ENCODE results near the gene PPP2R2D.

The PPP2R2D gene

GRCh38 chr10:131960631-131961046 lies 59.8 kb downstream of the PPP2R2D start:
- TF ChIP-seq POLR2A (IDR thresholded peaks at IDR 0.05; ENCODE audit: low read length) (no peak), GATA1 (IDR thresholded peaks at IDR 0.05; ENCODE audit: low read depth, low read length) (no peak)
- no peak for DNase-seq

- no peak for DNase-seq
- TF ChIP-seq GATA1 (IDR thresholded peaks at IDR 0.05; ENCODE audit: low read depth, low read length), result no peak
Observed at GRCh38 chr10:131961047-131961776, 60.4 kb downstream of the PPP2R2D start.

GRCh38 chr10:131961777-131962662 lies 61.2 kb downstream of the PPP2R2D start:
- TF ChIP-seq GATA1 (IDR thresholded peaks at IDR 0.05; ENCODE audit: low read depth, low read length) (no peak), POLR2A (IDR thresholded peaks at IDR 0.05; ENCODE audit: low read length) (no peak)
- no peak for DNase-seq

- TF ChIP-seq GATA1 (IDR thresholded peaks at IDR 0.05; ENCODE audit: low read depth, low read length) (no peak), POLR2A (IDR thresholded peaks at IDR 0.05; ENCODE audit: low read length) (no peak)
- DNase-seq, result no peak
Observed at GRCh38 chr10:131963350-131963749, 62.5 kb downstream of the PPP2R2D start.

GRCh38 chr10:131963811-131964210 lies 63.0 kb downstream of the PPP2R2D start:
- no peak for DNase-seq
- TF ChIP-seq POLR2A (IDR thresholded peaks at IDR 0.05; ENCODE audit: low read length) (no peak), GATA1 (IDR thresholded peaks at IDR 0.05; ENCODE audit: low read depth, low read length) (no peak)

GRCh38 chr10:131964298-131964697 lies 63.5 kb downstream of the PPP2R2D start:
- no peak for DNase-seq

GRCh38 chr10:131968949-131969348 lies 68.1 kb downstream of the PPP2R2D start:
- no peak for TF ChIP-seq POLR2A (IDR thresholded peaks at IDR 0.05; ENCODE audit: low read length)
- no peak for TF ChIP-seq GATA1 (IDR thresholded peaks at IDR 0.05; ENCODE audit: low read depth, low read length)
- no peak for DNase-seq

More at GRCh38 chr10:131964298-131964697, 63.5 kb downstream of the PPP2R2D start:
- TF ChIP-seq GATA1 (IDR thresholded peaks at IDR 0.05; ENCODE audit: low read depth, low read length) (no peak), POLR2A (IDR thresholded peaks at IDR 0.05; ENCODE audit: low read length) (no peak)

GRCh38 chr10:131970946-131971345 lies 70.1 kb downstream of the PPP2R2D start:
- TF ChIP-seq GATA1 (IDR thresholded peaks at IDR 0.05; ENCODE audit: low read depth, low read length) (no peak), POLR2A (IDR thresholded peaks at IDR 0.05; ENCODE audit: low read length) (no peak)
- no peak for DNase-seq

- no peak for TF ChIP-seq GATA1 (IDR thresholded peaks at IDR 0.05; ENCODE audit: low read depth, low read length)
- no peak for TF ChIP-seq POLR2A (IDR thresholded peaks at IDR 0.05; ENCODE audit: low read length)
- no peak for DNase-seq
Observed at GRCh38 chr10:131971591-131971990, 70.8 kb downstream of the PPP2R2D start.

GRCh38 chr10:131972474-131973071 lies 71.8 kb downstream of the PPP2R2D start:
- no peak for DNase-seq
- TF ChIP-seq POLR2A (IDR thresholded peaks at IDR 0.05; ENCODE audit: low read length) (no peak), GATA1 (IDR thresholded peaks at IDR 0.05; ENCODE audit: low read depth, low read length) (no peak)

GRCh38 chr10:131973160-131973951 lies 72.5 kb downstream of the PPP2R2D start:
- no peak for DNase-seq
- TF ChIP-seq GATA1 (IDR thresholded peaks at IDR 0.05; ENCODE audit: low read depth, low read length) (no peak), POLR2A (IDR thresholded peaks at IDR 0.05; ENCODE audit: low read length) (no peak)

GRCh38 chr10:131974034-131974817 lies 73.4 kb downstream of the PPP2R2D start:
- no peak for DNase-seq
- no peak for TF ChIP-seq GATA1 (IDR thresholded peaks at IDR 0.05; ENCODE audit: low read depth, low read length)
- TF ChIP-seq POLR2A (IDR thresholded peaks at IDR 0.05; ENCODE audit: low read length), result no peak

- DNase-seq, result no peak
- TF ChIP-seq POLR2A (IDR thresholded peaks at IDR 0.05; ENCODE audit: low read length) (no peak), GATA1 (IDR thresholded peaks at IDR 0.05; ENCODE audit: low read depth, low read length) (no peak)
Observed at GRCh38 chr10:131975003-131975402, 74.2 kb downstream of the PPP2R2D start.
